Mucosa of stomach (tissue), 1 donor: ENCODE measurements around the gene ARHGAP21.

Source experiments
- H3K27me3 ChIP-seq: one replicate; pipeline ENCODE4 v1.7.0; 2013; ENCODE audit warnings: mild to moderate bottlenecking, low read length; ENCODE audit not compliant: control insufficient read depth, insufficient read depth
- H3K36me3 ChIP-seq: one replicate; pipeline ENCODE4 v1.7.0; 2013; ENCODE audit warnings: low read length; ENCODE audit not compliant: control insufficient read depth, insufficient read depth
- H3K4me1 ChIP-seq: one replicate; pipeline ENCODE4 v1.7.0; 2013; ENCODE audit warnings: mild to moderate bottlenecking, low read length; ENCODE audit not compliant: control insufficient read depth, insufficient read depth
- H3K4me3 ChIP-seq: one replicate; pipeline ENCODE4 v1.7.0; 2013; ENCODE audit warnings: low read length
- H3K9ac ChIP-seq: one replicate; pipeline ENCODE4 v1.7.0; 2013; ENCODE audit warnings: mild to moderate bottlenecking, low read length, moderate library complexity
- H3K9me3 ChIP-seq: one replicate; pipeline ENCODE4 v1.7.0; 2013; ENCODE audit warnings: mild to moderate bottlenecking, low read length, moderate library complexity; ENCODE audit not compliant: control insufficient read depth
- donor health status: Pancreatic carcinoma.

The ARHGAP21 gene

GRCh38 chr10:24556126-24556749 is 167.4 kb downstream of the ARHGAP21 start:
- Histone ChIP-seq H3K9me3 (no peaks in the 10 kb centered on the region), H3K9ac (no peak overlapping the region), H3K27me3 (no peaks in the 10 kb centered on the region), H3K36me3 (no peaks in the 10 kb centered on the region), H3K4me1 (peaks cover 22% of the 10 kb centered on the region), H3K4me3 (no peak overlapping the region)

GRCh38 chr10:24554036-24554435 is 169.7 kb downstream of the ARHGAP21 start:
- Histone ChIP-seq H3K36me3 (no peaks in the 10 kb centered on the region), H3K4me1 (peaks cover 22% of the 10 kb centered on the region), H3K9me3 (no peaks in the 10 kb centered on the region), H3K4me3 (no peak overlapping the region), H3K27me3 (no peaks in the 10 kb centered on the region), H3K9ac (no peak overlapping the region)

DNA sequence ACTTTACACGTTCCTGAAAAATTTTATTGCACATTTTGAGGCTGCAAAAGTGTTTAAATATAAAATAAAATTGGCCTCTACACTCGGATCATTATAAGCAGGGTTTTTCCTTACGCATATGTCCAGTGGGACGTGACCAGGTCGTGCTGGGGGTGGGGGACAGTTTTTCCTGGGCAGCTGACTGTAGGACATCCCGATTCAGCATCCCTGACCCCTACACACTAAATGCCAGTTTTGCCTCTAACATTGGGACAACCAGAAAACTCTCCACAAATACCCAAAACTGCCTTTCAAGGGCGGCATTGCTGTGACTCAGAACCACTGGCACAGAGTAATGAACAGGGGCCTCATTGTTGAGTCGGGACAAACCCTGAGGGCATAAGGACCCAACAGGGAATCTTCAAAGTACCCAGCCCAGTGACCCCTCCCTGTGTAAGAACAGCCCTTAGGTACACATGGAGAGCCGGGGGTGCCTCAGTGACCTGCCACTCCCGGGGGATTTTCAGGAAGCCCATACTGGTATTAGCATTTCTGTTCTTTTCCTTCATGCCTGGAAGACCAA is 170.6 kb downstream of the ARHGAP21 start:
- H3K36me3 ChIP-seq: no peaks in the 10 kb centered on the region
- peaks cover 22% of the 10 kb centered on the region for H3K4me1 ChIP-seq
- no peak overlapping the region for H3K9ac ChIP-seq

DNA sequence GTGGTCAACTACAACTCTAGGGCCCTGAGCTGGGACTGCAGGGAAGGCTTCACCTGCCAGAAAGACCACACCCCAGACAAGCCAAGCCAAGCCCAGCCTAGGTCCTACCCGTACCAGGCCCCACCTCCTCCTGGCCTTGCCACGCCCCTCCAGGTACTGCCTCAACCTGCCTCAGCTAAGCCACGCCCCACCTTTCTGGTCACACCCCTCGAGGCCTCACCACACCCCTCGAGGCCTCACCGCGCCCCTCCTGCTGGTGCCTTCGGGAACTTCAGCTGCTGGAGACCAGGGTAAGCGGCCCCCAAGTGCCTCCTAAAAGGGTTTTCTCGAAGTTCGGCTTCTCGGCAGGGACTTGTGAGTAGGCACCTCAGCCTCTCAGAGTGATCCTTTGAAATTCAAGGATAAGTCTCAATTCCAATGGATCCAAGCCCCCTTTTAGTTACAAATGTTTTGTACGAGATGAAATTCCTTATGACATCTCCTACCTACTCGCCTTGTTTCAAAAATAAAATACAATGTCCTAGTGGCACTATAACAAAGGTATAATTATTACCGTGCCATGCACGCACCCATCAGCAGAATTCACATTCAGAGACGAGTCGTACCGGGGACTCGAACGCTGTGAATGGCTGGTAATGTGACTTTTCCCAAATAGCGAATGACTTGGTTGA is 171.2 kb downstream of the ARHGAP21 start:
- Histone ChIP-seq H3K9me3 (no peaks in the 10 kb centered on the region), H3K4me3 (no peak overlapping the region), H3K36me3 (no peaks in the 10 kb centered on the region), H3K27me3 (no peaks in the 10 kb centered on the region), H3K9ac (no peak overlapping the region), H3K4me1 (peaks cover 22% of the 10 kb centered on the region)

More for the DNA sequence above, 170.6 kb downstream of the ARHGAP21 start:
- H3K4me3 ChIP-seq: no peak overlapping the region
- H3K9me3 ChIP-seq: no peaks in the 10 kb centered on the region
- H3K27me3 ChIP-seq: no peaks in the 10 kb centered on the region

DNA sequence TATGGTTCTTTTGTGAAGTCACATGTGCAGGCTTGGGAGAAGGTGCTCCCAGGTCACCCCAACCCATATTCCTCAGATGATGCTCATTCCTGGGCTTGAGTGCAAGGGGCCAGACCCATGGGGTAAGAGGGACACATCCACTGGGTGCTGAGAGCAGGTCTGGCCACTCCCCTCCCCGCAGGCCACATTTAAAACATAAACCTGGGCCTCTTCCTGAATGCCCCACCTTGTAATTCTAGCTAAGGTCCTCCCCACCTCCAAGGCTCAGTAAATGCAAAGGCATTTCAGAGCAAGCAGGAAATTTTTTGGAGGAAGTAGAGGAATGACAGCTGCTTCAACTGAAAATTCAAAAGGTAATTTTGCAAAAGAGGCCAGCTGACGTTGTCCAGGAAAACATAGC is 172.5 kb downstream of the ARHGAP21 start:
- Histone ChIP-seq H3K4me1 (peaks cover 16% of the 10 kb centered on the region), H3K36me3 (peaks cover 2% of the 10 kb centered on the region), H3K9ac (no peak overlapping the region), H3K4me3 (no peak overlapping the region), H3K27me3 (no peaks in the 10 kb centered on the region), H3K9me3 (no peaks in the 10 kb centered on the region)

- Histone ChIP-seq H3K27me3 (no peaks in the 10 kb centered on the region), H3K9me3 (no peaks in the 10 kb centered on the region), H3K4me3 (no peak overlapping the region), H3K4me1 (peaks cover 16% of the 10 kb centered on the region), H3K36me3 (peaks cover 6% of the 10 kb centered on the region), H3K9ac (no peak overlapping the region)
Observed at GRCh38 chr10:24550680-24551079, 173.0 kb downstream of the ARHGAP21 start.

- no peaks in the 10 kb centered on the region for H3K9me3 ChIP-seq
- peaks cover 11% of the 10 kb centered on the region for H3K4me1 ChIP-seq
- no peak overlapping the region for H3K4me3 ChIP-seq
- no peak overlapping the region for H3K9ac ChIP-seq
- H3K36me3 ChIP-seq: peaks cover 11% of the 10 kb centered on the region
- H3K27me3 ChIP-seq: no peaks in the 10 kb centered on the region
Observed at GRCh38 chr10:24545585-24545984, 178.1 kb downstream of the ARHGAP21 start.

GRCh38 chr10:24544776-24545175 is 178.9 kb downstream of the ARHGAP21 start:
- H3K27me3 ChIP-seq: no peaks in the 10 kb centered on the region
- no peak overlapping the region for H3K4me3 ChIP-seq
- H3K4me1 ChIP-seq: peaks cover 11% of the 10 kb centered on the region
- H3K36me3 ChIP-seq: peaks cover 11% of the 10 kb centered on the region
- no peaks in the 10 kb centered on the region for H3K9me3 ChIP-seq
- H3K9ac ChIP-seq: no peak overlapping the region

DNA sequence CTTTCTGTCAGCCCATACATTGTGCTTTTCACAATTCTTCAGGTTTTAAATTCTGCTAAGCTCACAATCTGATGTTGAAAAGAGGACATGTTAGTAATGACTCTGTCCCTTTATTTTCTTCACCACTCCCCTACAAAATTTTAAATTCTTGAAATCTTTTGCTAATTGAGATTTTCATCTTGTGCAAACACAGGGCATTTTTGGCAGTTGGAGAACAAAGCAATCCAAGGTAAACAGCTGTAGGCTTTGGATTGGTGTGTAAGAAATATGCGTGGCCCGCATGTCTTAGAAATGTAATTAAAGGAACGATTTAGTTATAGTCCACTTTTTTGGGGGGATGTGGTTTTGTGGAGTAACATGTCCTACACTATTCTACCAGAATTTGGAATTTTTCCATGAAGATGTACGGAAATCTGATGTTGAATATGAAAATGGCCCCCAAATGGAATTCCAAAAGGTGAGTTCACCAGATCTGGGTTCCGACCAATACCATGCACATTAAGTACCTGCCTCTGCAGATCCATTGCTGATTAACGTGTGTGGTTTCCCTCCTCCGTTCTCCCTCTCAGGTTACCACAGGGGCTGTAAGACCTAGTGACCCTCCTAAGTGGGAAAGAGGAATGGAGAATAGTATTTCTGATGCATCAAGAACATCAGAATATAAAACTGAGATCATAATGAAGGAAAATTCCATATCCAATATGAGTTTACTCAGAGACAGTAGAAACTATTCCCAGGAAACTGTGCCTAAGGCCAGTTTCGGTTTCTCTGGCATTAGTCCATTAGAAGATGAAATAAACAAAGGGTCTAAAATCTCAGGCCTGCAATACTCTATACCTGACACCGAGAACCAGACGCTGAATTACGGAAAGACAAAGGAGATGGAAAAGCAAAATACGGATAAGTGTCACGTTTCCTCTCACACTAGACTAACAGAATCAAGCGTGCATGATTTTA is 181.1 kb downstream of the ARHGAP21 start:
- no peak overlapping the region for H3K4me3 ChIP-seq
- H3K4me1 ChIP-seq: peaks cover 11% of the 10 kb centered on the region
- H3K9me3 ChIP-seq: no peaks in the 10 kb centered on the region
- H3K36me3 ChIP-seq: peaks cover 11% of the 10 kb centered on the region
- no peaks in the 10 kb centered on the region for H3K27me3 ChIP-seq
- no peak overlapping the region for H3K9ac ChIP-seq

DNA sequence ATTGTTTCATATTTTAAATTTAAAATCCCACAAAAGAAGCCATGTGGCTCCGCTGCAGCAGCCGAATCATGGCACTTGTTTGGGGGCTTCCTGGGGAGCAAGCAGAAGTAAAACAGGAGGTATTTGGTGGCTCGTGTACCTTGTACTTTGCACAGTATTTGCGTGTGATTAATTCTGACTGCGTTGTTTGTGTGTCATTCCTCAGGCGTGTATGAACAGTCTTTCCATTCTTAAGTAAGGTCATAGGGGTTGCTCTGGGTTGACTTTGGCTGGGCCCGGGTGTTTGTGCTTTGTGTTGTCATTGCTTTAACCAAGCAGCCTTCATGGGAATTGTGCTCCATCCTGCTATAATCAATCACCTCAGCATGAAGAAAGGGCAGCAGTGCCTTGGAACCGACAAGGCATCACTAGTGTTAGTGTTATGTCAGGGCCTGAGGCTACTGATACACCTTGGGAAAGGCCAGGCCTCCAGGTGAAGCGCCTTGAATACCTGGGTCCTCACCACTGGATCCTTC is 182.4 kb downstream of the ARHGAP21 start:
- no peaks in the 10 kb centered on the region for H3K27me3 ChIP-seq
- no peaks in the 10 kb centered on the region for H3K9me3 ChIP-seq
- H3K4me1 ChIP-seq: peaks cover 11% of the 10 kb centered on the region
- peaks cover 10% of the 10 kb centered on the region for H3K36me3 ChIP-seq
- no peak overlapping the region for H3K4me3 ChIP-seq
- no peak overlapping the region for H3K9ac ChIP-seq

DNA sequence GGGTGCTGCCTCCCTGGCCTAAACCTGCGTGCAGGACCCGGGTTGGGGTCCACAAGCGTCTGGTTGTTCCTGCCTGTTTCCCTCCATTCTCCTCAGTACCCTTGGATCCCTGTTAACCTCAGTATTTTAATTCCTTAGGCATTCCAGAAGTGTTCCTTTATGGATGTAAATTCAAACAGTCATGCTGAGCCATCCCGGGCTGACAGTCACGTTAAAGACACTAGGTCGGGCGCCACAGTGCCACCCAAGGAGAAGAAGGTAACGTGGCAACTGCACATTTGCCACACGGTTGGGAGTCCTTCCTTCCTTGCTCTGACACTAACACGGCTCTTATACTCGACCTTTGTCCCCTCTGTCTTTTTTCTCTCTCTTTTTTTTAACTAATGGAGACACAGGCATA is 187.1 kb downstream of the ARHGAP21 start:
- H3K4me1 ChIP-seq: peaks cover 8% of the 10 kb centered on the region
- no peak overlapping the region for H3K9ac ChIP-seq
- no peak overlapping the region for H3K4me3 ChIP-seq
- no peaks in the 10 kb centered on the region for H3K27me3 ChIP-seq
- H3K9me3 ChIP-seq: no peaks in the 10 kb centered on the region
- H3K36me3 ChIP-seq: peaks cover 9% of the 10 kb centered on the region
